ENCODE measurements around the gene KRTDAP. TPM values are rescaled to one million over a fixed set of nuclear protein-coding genes. Genes with fewer than 3 reads are reported as not detected.

KRTDAP gene
- total and polyA plus RNA-seq, 4 donors: 0.16 to 0.49 TPM; not detected in 2

DNA sequence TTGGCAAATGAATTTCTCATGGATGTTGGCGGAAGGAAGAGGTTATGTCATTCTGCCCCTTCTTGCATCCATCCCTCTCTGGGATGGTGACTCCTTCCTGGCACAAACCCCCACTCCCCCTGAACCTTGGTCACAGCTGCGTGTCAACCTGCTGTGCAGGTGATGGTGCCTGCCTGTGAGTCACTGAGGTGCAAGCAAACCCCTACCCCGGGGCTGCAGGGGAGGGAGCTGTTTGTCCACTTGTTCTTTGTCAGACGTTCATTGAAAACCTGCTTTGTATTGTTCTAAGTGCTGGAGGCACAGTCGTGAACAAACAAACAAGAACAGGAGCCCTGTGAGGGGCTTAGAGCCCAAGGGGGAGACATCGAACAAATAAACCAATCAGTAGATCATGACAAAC lies 41.0 kb upstream of the KRTDAP start:
- Histone ChIP-seq H3K36me3 (ENCODE audit: control insufficient read depth in 4 of 4, insufficient read depth in 4 of 4, low read length in 4 of 4) (no peaks in the 10 kb centered on the region), H3K27ac (ENCODE audit: low read depth in 1 of 2, low read length in 1 of 2) (no peak overlapping the region), H3K9me3 (ENCODE audit: control insufficient read depth in 4 of 4, insufficient read depth in 3 of 4, low read length in 3 of 4) (no peaks in the 10 kb centered on the region), H3K9ac (ENCODE audit: insufficient read depth in 1 of 2, low read length in 2 of 2) (no peak overlapping the region), H3K27me3 (ENCODE audit: control insufficient read depth in 3 of 3, insufficient read depth in 3 of 3, low read length in 2 of 3) (peaks cover 3 to 32% (median 8%) of the 10 kb centered on the region in 3 donors), H3K4me1 (ENCODE audit: control insufficient read depth in 5 of 5, insufficient read depth in 5 of 5, low read length in 5 of 5) (peaks cover 0 to 7% (median 5%) of the 10 kb centered on the region in 5 donors), H3K4me3 (no peak overlapping the region)
- 54 to 65% methylated on average over 6 of the region's 6 CpGs for WGBS, 2 donors
- TF ChIP-seq, protein P1, sequence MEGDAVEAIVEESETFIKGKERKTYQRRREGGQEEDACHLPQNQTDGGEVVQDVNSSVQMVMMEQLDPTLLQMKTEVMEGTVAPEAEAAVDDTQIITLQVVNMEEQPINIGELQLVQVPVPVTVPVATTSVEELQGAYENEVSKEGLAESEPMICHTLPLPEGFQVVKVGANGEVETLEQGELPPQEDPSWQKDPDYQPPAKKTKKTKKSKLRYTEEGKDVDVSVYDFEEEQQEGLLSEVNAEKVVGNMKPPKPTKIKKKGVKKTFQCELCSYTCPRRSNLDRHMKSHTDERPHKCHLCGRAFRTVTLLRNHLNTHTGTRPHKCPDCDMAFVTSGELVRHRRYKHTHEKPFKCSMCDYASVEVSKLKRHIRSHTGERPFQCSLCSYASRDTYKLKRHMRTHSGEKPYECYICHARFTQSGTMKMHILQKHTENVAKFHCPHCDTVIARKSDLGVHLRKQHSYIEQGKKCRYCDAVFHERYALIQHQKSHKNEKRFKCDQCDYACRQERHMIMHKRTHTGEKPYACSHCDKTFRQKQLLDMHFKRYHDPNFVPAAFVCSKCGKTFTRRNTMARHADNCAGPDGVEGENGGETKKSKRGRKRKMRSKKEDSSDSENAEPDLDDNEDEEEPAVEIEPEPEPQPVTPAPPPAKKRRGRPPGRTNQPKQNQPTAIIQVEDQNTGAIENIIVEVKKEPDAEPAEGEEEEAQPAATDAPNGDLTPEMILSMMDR (IDR thresholded peaks at IDR 0.05; ENCODE audit: control extremely low read depth, extremely low read depth): no peak
- ATAC-seq (ENCODE audit: insufficient read depth, low FRiP score) (no peak), DNase-seq (no peak)

DNA sequence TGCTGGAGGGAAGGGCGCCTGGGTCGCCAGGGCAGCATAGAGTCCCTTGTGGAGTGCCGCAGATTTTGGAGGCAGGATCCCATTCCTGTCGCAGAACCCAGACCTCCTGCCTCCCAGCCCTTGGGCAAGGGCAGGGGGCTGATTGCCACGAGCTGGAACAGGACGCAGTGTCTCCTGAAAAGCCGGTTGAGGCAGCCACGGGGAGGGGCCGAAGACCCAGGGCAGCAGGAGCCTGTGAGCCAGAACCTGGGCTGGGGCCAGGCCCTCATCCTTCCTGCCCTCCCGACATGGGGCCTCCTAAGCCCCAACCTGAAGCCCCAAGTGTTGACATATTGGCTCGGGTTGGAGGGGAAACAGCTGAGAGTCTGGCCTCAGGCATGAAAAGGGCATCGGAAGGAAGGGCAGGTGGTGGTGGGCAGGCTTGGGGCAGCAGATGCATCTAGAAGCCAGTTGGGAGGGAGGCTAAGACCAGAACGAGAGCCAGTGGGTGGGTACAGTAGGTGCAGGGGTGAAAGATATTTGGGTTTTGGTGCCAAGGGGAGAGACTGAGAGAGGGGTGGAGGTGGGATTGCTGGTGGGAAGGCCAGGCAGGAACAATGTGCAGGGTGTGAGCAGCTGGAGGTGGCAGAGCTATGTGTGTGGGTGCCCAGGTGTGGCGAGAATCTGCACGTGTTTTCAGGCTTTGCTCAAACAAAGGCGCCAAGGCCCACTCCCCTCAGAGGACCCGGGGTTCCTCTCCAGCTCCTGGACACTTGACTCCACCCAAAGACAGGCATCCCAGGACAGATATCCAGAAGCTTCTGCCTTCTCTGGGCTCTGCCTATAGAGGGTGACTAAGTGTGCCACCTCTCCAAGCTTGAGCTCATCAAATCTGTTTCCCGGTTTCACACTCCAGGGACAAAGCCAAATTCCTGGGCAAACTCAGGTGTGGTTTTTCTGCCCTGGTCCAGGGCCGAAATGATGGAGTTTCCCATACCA lies 39.3 kb upstream of the KRTDAP start:
- no peak overlapping the region for H3K27ac ChIP-seq (ENCODE audit: low read depth in 1 of 2, low read length in 1 of 2)
- peaks cover 0 to 7% (median 5%) of the 10 kb centered on the region in 5 donors for H3K4me1 ChIP-seq (ENCODE audit: control insufficient read depth in 5 of 5, insufficient read depth in 5 of 5, low read length in 5 of 5)
- no peak overlapping the region for H3K9ac ChIP-seq (ENCODE audit: insufficient read depth in 1 of 2, low read length in 2 of 2)
- peaks cover 3 to 33% (median 12%) of the 10 kb centered on the region in 3 donors for H3K27me3 ChIP-seq (ENCODE audit: control insufficient read depth in 3 of 3, insufficient read depth in 3 of 3, low read length in 2 of 3)
- DNase-seq (peak in 2 of 3 donors; percentile 26 to 28), ATAC-seq (ENCODE audit: insufficient read depth, low FRiP score) (no peak)
- no peaks in the 10 kb centered on the region for H3K36me3 ChIP-seq (ENCODE audit: control insufficient read depth in 4 of 4, insufficient read depth in 4 of 4, low read length in 4 of 4)
- no peaks in the 10 kb centered on the region for H3K9me3 ChIP-seq (ENCODE audit: control insufficient read depth in 4 of 4, insufficient read depth in 3 of 4, low read length in 3 of 4)
- WGBS, 2 donors: 41 to 42% methylated on average over 19 of the region's 19 CpGs
- TF ChIP-seq, protein P1 (IDR thresholded peaks at IDR 0.05; ENCODE audit: control extremely low read depth, extremely low read depth): no peak
- H3K4me3 ChIP-seq: no peak overlapping the region

DNA sequence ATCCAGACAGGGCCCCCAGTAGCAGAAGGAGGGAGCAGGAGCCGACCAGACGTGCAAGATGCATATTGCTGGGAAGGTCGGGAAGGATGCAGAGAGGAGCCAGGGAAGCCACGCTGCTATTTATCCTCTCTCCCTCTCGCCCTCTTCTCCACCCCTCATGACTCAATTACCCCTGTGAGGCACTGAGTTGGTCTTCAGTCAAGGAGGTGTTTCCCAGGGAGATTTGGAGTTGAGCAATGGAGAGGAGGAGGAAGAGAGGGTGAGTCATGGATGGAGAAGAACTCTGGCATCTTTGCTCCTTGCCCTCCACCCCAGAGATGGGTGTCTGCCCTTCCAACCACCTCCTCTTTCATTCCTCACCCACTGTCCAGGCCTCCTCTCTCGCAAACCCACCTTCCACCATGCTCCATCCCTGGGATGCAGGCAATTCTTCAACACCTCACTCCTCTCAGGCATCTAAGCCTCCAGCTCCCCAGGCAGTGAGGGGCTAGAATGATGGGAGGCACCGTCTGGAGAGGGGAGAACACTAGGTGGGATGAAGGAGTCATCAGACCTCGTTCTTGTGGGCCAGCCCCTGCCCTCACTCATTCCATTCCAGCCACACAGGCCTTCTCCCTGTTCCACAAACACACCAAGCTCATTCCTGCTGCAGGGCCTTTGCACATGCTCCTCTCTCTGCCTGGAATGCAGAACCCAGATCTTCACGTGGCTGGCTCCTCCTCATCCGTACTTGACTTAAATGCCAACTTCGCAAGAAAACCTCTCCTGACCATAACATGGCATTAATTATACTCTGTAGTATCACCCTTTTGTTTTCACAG lies 38.2 kb upstream of the KRTDAP start, which contains the start of gene SBSN:
Gene SBSN (minus strand): TSS at position 94 of the 821 bp plus-strand sequence. CDS start 30 bp downstream, at position 64.
- WGBS, 2 donors: 78 to 89% methylated on average over 11 of the region's 11 CpGs
- H3K27me3 ChIP-seq (ENCODE audit: control insufficient read depth in 3 of 3, insufficient read depth in 3 of 3, low read length in 2 of 3): peaks cover 3 to 28% (median 8%) of the 10 kb centered on the region in 3 donors
- peaks cover 0 to 2% (median 0%) of the 10 kb centered on the region in 5 donors for H3K4me1 ChIP-seq (ENCODE audit: control insufficient read depth in 5 of 5, insufficient read depth in 5 of 5, low read length in 5 of 5)

More for the DNA sequence above, 38.2 kb upstream of the KRTDAP start, which contains the start of gene SBSN:
- TF ChIP-seq, protein P1 (IDR thresholded peaks at IDR 0.05; ENCODE audit: control extremely low read depth, extremely low read depth): no peak
- H3K27ac ChIP-seq (ENCODE audit: low read depth in 1 of 2, low read length in 1 of 2): no peak within 1 kb of the TSS
- H3K4me3 ChIP-seq: no peak within 1 kb of the TSS
- no peaks in the 10 kb centered on the region for H3K9me3 ChIP-seq (ENCODE audit: control insufficient read depth in 4 of 4, insufficient read depth in 3 of 4, low read length in 3 of 4)
- DNase-seq (no peak), ATAC-seq (ENCODE audit: insufficient read depth, low FRiP score) (no peak)
- no peaks in the 10 kb centered on the region for H3K36me3 ChIP-seq (ENCODE audit: control insufficient read depth in 4 of 4, insufficient read depth in 4 of 4, low read length in 4 of 4)
- no peak within 1 kb of the TSS for H3K9ac ChIP-seq (ENCODE audit: insufficient read depth in 1 of 2, low read length in 2 of 2)
